WTC11 (cell line): ENCODE results near the gene PLIN4. TPM values are rescaled to one million over a fixed set of nuclear protein-coding genes. Genes with fewer than 3 reads are reported as not detected.

ENCODE experiments used
- ATAC-seq: fragments of 200-7000 bp; cut with Tn5 transposase; 2 replicates; pipeline ENCODE4 v1.10.0; 2021; ENCODE audit warnings: mild to moderate bottlenecking, moderate library complexity
- CTCF ChIA-PET: fragments of 300-600 bp; sonication (Branson Sonifier 250); formaldehyde crosslinking; loops from one replicate; lab custom pipeline; 2021; ENCODE audit warnings: antibody characterized with exemption; lab: Charles Lee
- POLR2A ChIA-PET: fragments of 350-600 bp; sonication (Branson Sonifier 250); formaldehyde crosslinking; loops from one replicate; lab custom pipeline; 2021; ENCODE audit warnings: antibody characterized with exemption; lab: Charles Lee
- DNase-seq: peaks from one replicate; pipeline ENCODE4 v3.0.0; 2021; ENCODE audit warnings: low spot score
- H3K27ac Mint-ChIP-seq: 2 replicates; pipeline ENCODE4 v1.8.0; 2021; ENCODE audit warnings: mixed read lengths
- H3K27me3 Mint-ChIP-seq: 2 replicates; pipeline ENCODE4 v1.8.0; 2021; ENCODE audit warnings: low read depth, mild to moderate bottlenecking, moderate library complexity, mixed read lengths
- H3K36me3 Mint-ChIP-seq: 2 replicates; pipeline ENCODE4 v1.8.0; 2021; ENCODE audit warnings: mixed read lengths
- H3K4me1 Mint-ChIP-seq: 2 replicates; pipeline ENCODE4 v1.8.0; 2022; ENCODE audit warnings: mixed read lengths
- H3K4me3 Mint-ChIP-seq: 2 replicates; pipeline ENCODE4 v1.8.0; 2021; ENCODE audit warnings: mild to moderate bottlenecking, moderate library complexity, mixed read lengths
- H3K9me3 Mint-ChIP-seq: 2 replicates; pipeline ENCODE4 v1.8.0; 2021; ENCODE audit warnings: mixed read lengths
- ATF1 ChIP-seq: sonication (generic); formaldehyde crosslinking; IDR thresholded peaks from 2 replicates; pipeline ENCODE4 v1.8.1; 2023; ENCODE audit warnings: mild to moderate bottlenecking, moderate library complexity, missing genetic modification reagents
- CBFB ChIP-seq: sonication (generic); formaldehyde crosslinking; IDR thresholded peaks from 2 replicates; pipeline ENCODE4 v1.8.1; 2022; ENCODE audit warnings: mild to moderate bottlenecking, low read depth, missing genetic modification reagents
- CREM ChIP-seq: sonication (generic); formaldehyde crosslinking; IDR thresholded peaks from 2 replicates; pipeline ENCODE4 v1.8.1; 2022; ENCODE audit warnings: mild to moderate bottlenecking, missing genetic modification reagents, moderate library complexity
- IRF2 ChIP-seq: sonication (generic); formaldehyde crosslinking; IDR thresholded peaks from 2 replicates; pipeline ENCODE4 v1.8.0; 2022; ENCODE audit warnings: low read depth, missing genetic modification reagents, borderline replicate concordance
- KAT7 ChIP-seq: sonication (generic); formaldehyde crosslinking; IDR thresholded peaks from 2 replicates; pipeline ENCODE4 v1.8.1; 2023; ENCODE audit warnings: missing genetic modification reagents, mild to moderate bottlenecking, borderline replicate concordance
- NR2C2 ChIP-seq: sonication (generic); formaldehyde crosslinking; IDR thresholded peaks from 2 replicates; pipeline ENCODE4 v1.8.0; 2022; ENCODE audit warnings: mild to moderate bottlenecking, missing genetic modification reagents
- PRRX2 ChIP-seq: fragments of 250-450 bp; sonication (Bioruptor Pico); IDR thresholded peaks from 2 replicates; pipeline ENCODE4 v1.8.0; 2021; ENCODE audit warnings: mild to moderate bottlenecking
- SMAD4 ChIP-seq: sonication (generic); formaldehyde crosslinking; IDR thresholded peaks from 2 replicates; pipeline ENCODE4 v1.8.0; 2022; ENCODE audit warnings: mild to moderate bottlenecking, missing genetic modification reagents
- TCF7 ChIP-seq: sonication (generic); formaldehyde crosslinking; IDR thresholded peaks from 2 replicates; pipeline ENCODE4 v1.8.0; 2022; ENCODE audit warnings: mild to moderate bottlenecking, low read depth, missing genetic modification reagents, moderate library complexity
- TEAD4 ChIP-seq: sonication (generic); formaldehyde crosslinking; IDR thresholded peaks from 2 replicates; pipeline ENCODE4 v1.8.0; 2022; ENCODE audit warnings: mild to moderate bottlenecking, missing genetic modification reagents
- ZNF219 ChIP-seq: sonication (generic); formaldehyde crosslinking; IDR thresholded peaks from 2 replicates; pipeline ENCODE4 v1.8.0; 2023; ENCODE audit warnings: missing genetic modification reagents, mild to moderate bottlenecking, borderline replicate concordance
- ZNF232 ChIP-seq: sonication (generic); formaldehyde crosslinking; IDR thresholded peaks from 2 replicates; pipeline ENCODE4 v1.8.0; 2022; ENCODE audit warnings: mild to moderate bottlenecking, missing genetic modification reagents
- total RNA-seq: library from RNA; stranded (reverse); gene quantifications from 3 replicates; pipeline ENCODE4 v1.2.3, GENCODE V29; 2021
- TF ChIP-seq, protein P1 (sequence below): sonication (generic); formaldehyde crosslinking; IDR thresholded peaks from 2 replicates; pipeline ENCODE4 v1.8.1; 2023; ENCODE audit warnings: mild to moderate bottlenecking, missing genetic modification reagents
- TF ChIP-seq, protein P2 (sequence below): sonication (generic); formaldehyde crosslinking; IDR thresholded peaks from 2 replicates; pipeline ENCODE4 v1.8.0; 2023; ENCODE audit warnings: missing genetic modification reagents
- TF ChIP-seq, protein P3 (sequence below): sonication (generic); formaldehyde crosslinking; IDR thresholded peaks from 2 replicates; pipeline ENCODE4 v1.8.1; 2022; ENCODE audit warnings: mild to moderate bottlenecking, missing genetic modification reagents, moderate library complexity, borderline replicate concordance
- TF ChIP-seq, protein P4 (sequence below): sonication (generic); formaldehyde crosslinking; IDR thresholded peaks from 2 replicates; pipeline ENCODE4 v1.8.1; 2023; ENCODE audit warnings: mild to moderate bottlenecking, missing genetic modification reagents, borderline replicate concordance
- TF ChIP-seq, protein P5 (sequence below): sonication (generic); formaldehyde crosslinking; IDR thresholded peaks from 2 replicates; pipeline ENCODE4 v1.8.1; 2023; ENCODE audit warnings: mild to moderate bottlenecking, missing genetic modification reagents, moderate library complexity
- TF ChIP-seq, protein P6 (sequence below): fragments of 250-450 bp; sonication (Bioruptor Pico); IDR thresholded peaks from 2 replicates; pipeline ENCODE4 v1.8.0; 2021; ENCODE audit warnings: mild to moderate bottlenecking

The PLIN4 gene
- total RNA-seq, 1 experiment from 2014 or later: 0.35 TPM

DNA sequence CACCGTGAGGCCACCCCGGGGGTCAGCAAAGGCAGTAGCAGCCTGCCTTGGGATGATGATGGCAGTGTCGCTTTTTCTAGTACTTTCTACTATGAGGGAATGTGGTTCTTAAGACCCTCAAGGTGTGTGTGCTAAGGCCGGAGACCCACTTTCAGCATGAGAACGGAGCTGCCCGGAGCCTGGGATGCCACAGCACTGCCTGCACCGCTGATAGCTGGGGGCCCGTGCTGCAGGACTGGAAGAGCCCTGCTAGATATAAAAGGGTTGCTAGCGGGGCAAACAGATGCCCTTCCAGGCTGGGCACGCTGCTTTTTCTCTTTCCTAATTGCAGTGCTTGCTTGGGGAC lies 14.5 kb downstream of the PLIN4 start:
- ATAC-seq (no peak), DNase-seq (no peak)
- H3K4me3 Mint-ChIP-seq: no peak overlapping the region
- H3K4me1 Mint-ChIP-seq: no peaks in the 10 kb centered on the region
- ChIA-PET POLR2A (no interaction called here), CTCF (interaction anchor here (0.6 to 6.7 kb wide), 2 partner anchors 20 to 227 kb away, joined by 4 to 38 read pairs; no protein-coding TSS in a partner anchor)
- TF ChIP-seq, protein P1, sequence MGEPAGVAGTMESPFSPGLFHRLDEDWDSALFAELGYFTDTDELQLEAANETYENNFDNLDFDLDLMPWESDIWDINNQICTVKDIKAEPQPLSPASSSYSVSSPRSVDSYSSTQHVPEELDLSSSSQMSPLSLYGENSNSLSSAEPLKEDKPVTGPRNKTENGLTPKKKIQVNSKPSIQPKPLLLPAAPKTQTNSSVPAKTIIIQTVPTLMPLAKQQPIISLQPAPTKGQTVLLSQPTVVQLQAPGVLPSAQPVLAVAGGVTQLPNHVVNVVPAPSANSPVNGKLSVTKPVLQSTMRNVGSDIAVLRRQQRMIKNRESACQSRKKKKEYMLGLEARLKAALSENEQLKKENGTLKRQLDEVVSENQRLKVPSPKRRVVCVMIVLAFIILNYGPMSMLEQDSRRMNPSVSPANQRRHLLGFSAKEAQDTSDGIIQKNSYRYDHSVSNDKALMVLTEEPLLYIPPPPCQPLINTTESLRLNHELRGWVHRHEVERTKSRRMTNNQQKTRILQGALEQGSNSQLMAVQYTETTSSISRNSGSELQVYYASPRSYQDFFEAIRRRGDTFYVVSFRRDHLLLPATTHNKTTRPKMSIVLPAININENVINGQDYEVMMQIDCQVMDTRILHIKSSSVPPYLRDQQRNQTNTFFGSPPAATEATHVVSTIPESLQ (CRISPR knock-in tag): no peak
- TF ChIP-seq CREM (CRISPR knock-in tag) (no peak), ZNF219 (CRISPR knock-in tag) (no peak), IRF2 (no peak), NR2C2 (CRISPR knock-in tag) (no peak), ZNF232 (CRISPR knock-in tag) (no peak), PRRX2 (CRISPR knock-in tag) (no peak), KAT7 (CRISPR knock-in tag) (no peak), ATF1 (CRISPR knock-in tag) (no peak), TCF7 (CRISPR knock-in tag) (no peak), CBFB (CRISPR knock-in tag) (no peak), TEAD4 (CRISPR knock-in tag) (no peak), SMAD4 (CRISPR knock-in tag) (no peak)
- TF ChIP-seq, protein P2, sequence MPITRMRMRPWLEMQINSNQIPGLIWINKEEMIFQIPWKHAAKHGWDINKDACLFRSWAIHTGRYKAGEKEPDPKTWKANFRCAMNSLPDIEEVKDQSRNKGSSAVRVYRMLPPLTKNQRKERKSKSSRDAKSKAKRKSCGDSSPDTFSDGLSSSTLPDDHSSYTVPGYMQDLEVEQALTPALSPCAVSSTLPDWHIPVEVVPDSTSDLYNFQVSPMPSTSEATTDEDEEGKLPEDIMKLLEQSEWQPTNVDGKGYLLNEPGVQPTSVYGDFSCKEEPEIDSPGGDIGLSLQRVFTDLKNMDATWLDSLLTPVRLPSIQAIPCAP: no peak
- TF ChIP-seq, protein P3, sequence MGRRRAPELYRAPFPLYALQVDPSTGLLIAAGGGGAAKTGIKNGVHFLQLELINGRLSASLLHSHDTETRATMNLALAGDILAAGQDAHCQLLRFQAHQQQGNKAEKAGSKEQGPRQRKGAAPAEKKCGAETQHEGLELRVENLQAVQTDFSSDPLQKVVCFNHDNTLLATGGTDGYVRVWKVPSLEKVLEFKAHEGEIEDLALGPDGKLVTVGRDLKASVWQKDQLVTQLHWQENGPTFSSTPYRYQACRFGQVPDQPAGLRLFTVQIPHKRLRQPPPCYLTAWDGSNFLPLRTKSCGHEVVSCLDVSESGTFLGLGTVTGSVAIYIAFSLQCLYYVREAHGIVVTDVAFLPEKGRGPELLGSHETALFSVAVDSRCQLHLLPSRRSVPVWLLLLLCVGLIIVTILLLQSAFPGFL (CRISPR knock-in tag): no peak
- TF ChIP-seq, protein P4, sequence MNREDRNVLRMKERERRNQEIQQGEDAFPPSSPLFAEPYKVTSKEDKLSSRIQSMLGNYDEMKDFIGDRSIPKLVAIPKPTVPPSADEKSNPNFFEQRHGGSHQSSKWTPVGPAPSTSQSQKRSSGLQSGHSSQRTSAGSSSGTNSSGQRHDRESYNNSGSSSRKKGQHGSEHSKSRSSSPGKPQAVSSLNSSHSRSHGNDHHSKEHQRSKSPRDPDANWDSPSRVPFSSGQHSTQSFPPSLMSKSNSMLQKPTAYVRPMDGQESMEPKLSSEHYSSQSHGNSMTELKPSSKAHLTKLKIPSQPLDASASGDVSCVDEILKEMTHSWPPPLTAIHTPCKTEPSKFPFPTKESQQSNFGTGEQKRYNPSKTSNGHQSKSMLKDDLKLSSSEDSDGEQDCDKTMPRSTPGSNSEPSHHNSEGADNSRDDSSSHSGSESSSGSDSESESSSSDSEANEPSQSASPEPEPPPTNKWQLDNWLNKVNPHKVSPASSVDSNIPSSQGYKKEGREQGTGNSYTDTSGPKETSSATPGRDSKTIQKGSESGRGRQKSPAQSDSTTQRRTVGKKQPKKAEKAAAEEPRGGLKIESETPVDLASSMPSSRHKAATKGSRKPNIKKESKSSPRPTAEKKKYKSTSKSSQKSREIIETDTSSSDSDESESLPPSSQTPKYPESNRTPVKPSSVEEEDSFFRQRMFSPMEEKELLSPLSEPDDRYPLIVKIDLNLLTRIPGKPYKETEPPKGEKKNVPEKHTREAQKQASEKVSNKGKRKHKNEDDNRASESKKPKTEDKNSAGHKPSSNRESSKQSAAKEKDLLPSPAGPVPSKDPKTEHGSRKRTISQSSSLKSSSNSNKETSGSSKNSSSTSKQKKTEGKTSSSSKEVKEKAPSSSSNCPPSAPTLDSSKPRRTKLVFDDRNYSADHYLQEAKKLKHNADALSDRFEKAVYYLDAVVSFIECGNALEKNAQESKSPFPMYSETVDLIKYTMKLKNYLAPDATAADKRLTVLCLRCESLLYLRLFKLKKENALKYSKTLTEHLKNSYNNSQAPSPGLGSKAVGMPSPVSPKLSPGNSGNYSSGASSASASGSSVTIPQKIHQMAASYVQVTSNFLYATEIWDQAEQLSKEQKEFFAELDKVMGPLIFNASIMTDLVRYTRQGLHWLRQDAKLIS (CRISPR knock-in tag): no peak
- TF ChIP-seq, protein P5, sequence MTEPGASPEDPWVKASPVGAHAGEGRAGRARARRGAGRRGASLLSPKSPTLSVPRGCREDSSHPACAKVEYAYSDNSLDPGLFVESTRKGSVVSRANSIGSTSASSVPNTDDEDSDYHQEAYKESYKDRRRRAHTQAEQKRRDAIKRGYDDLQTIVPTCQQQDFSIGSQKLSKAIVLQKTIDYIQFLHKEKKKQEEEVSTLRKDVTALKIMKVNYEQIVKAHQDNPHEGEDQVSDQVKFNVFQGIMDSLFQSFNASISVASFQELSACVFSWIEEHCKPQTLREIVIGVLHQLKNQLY (CRISPR knock-in tag): no peak
- TF ChIP-seq, protein P6, sequence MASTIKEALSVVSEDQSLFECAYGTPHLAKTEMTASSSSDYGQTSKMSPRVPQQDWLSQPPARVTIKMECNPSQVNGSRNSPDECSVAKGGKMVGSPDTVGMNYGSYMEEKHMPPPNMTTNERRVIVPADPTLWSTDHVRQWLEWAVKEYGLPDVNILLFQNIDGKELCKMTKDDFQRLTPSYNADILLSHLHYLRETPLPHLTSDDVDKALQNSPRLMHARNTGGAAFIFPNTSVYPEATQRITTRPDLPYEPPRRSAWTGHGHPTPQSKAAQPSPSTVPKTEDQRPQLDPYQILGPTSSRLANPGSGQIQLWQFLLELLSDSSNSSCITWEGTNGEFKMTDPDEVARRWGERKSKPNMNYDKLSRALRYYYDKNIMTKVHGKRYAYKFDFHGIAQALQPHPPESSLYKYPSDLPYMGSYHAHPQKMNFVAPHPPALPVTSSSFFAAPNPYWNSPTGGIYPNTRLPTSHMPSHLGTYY (CRISPR knock-in tag): no peak
- peaks cover 18% of the 10 kb centered on the region for H3K36me3 Mint-ChIP-seq
- H3K27ac Mint-ChIP-seq: no peak overlapping the region
- H3K27me3 Mint-ChIP-seq: peaks cover 21% of the 10 kb centered on the region
- H3K9me3 Mint-ChIP-seq: no peaks in the 10 kb centered on the region
